Panc1 (cell line): Measurements from ENCODE around the gene TAMM41. TPM values are rescaled to one million over a fixed set of nuclear protein-coding genes. Genes with fewer than 3 reads are reported as not detected.

ENCODE experiments used
- ATAC-seq: fragments of 200-7000 bp; cut with Tn5 transposase; 2 replicates; pipeline ENCODE4 v1.9.1; 2020; ENCODE audit warnings: mild to moderate bottlenecking, moderate library complexity
- BruUV-seq: library from RNA; stranded (reverse); fragments of 400-500 nt; replicated peaks from 2 replicates; lab custom pipeline; 2021; lab: Mats Ljungman, UMichigan
- CTCF ChIA-PET: fragments of 300-600 bp; sonication (Branson Sonifier 250); formaldehyde crosslinking; loops from one replicate; lab custom pipeline; 2022; ENCODE audit warnings: antibody characterized with exemption; lab: Charles Lee
- POLR2A ChIA-PET: fragments of 300-600 bp; sonication (Branson Sonifier 250); formaldehyde crosslinking; loops from one replicate; lab custom pipeline; 2022; ENCODE audit warnings: antibody characterized with exemption; lab: Charles Lee
- DNase-seq: peaks from one replicate; pipeline ENCODE4 v3.0.0-alpha.2; 2010; ENCODE audit warnings: low read depth, low spot score
- H3K27ac ChIP-seq: 2 replicates; pipeline ENCODE4 v1.5.1; 2011; ENCODE audit warnings: mild to moderate bottlenecking, low read length, inconsistent platforms
- H3K27me3 ChIP-seq: fragments of 200-500 bp; sonication (Bioruptor generic); 2 replicates; pipeline ENCODE4 v1.6.0; 2014; ENCODE audit warnings: low read length, inconsistent platforms; ENCODE audit not compliant: control insufficient read depth, insufficient read depth
- H3K36me3 ChIP-seq: fragments of 200-500 bp; sonication (Bioruptor generic); 2 replicates; pipeline ENCODE4 v1.5.1; 2014; ENCODE audit warnings: inconsistent platforms, mild to moderate bottlenecking, low read length, moderate library complexity; ENCODE audit not compliant: control insufficient read depth, insufficient read depth
- H3K4me1 ChIP-seq: 2 replicates; pipeline ENCODE4 v1.5.1; 2011; ENCODE audit warnings: inconsistent platforms, mild to moderate bottlenecking, low read length, moderate library complexity; ENCODE audit not compliant: control insufficient read depth, insufficient read depth
- H3K4me3 ChIP-seq, 2 experiments: 2 replicates each; pipeline ENCODE4 v1.5.1; 2011 to 2012; ENCODE audit warnings: low read depth in 2 of 2, low read length in 2 of 2, mild to moderate bottlenecking in 2 of 2, inconsistent platforms in 1 of 2, moderate library complexity in 1 of 2
- H3K9me3 ChIP-seq: fragments of 200-500 bp; sonication (Bioruptor generic); 2 replicates; pipeline ENCODE4 v1.5.1; 2014; ENCODE audit warnings: low read depth, mild to moderate bottlenecking, inconsistent platforms, low read length, moderate library complexity; ENCODE audit not compliant: control insufficient read depth, insufficient read depth
- POLR2AphosphoS5 ChIP-seq: IDR thresholded peaks from 2 replicates; pipeline ENCODE4 v1.6.1; 2012; ENCODE audit warnings: mild to moderate bottlenecking, low read depth, low read length, moderate library complexity
- REST ChIP-seq, 2 experiments: IDR thresholded peaks; 2 replicates each; pipeline ENCODE4 v1.6.1; 2011 to 2012; ENCODE audit warnings: low read depth in 2 of 2, control low read depth in 1 of 2, low read length in 1 of 2, mild to moderate bottlenecking in 1 of 2, moderate library complexity in 1 of 2; ENCODE audit not compliant: insufficient read depth in 1 of 2
- SIN3A ChIP-seq: IDR thresholded peaks from 2 replicates; pipeline ENCODE4 v1.6.1; 2012; ENCODE audit warnings: low read depth, mild to moderate bottlenecking, low read length, moderate library complexity, borderline replicate concordance; ENCODE audit not compliant: insufficient read depth
- TCF7L2 ChIP-seq: IDR thresholded peaks from 2 replicates; pipeline ENCODE4 v1.6.1; 2011; ENCODE audit warnings: mild to moderate bottlenecking, low read depth, low read length, inconsistent platforms
- in situ Hi-C: cut with HindIII; loops from 2 replicates; pipeline ENCODE4 v1.10.0; 2016; ENCODE audit warnings: low sequenced_read_pairs, low pct_unique_long_range_greater_than_20kb
- intact Hi-C: fragments of 100-400 bp; cut with micrococcal nuclease; formaldehyde crosslinking; loops from one replicate; pipeline ENCODE4 v1.10.0; 2022; ENCODE audit not compliant: unreplicated experiment
- total RNA-seq: library from RNA; stranded (reverse); gene quantifications from one replicate; pipeline ENCODE4 v1.2.1, GENCODE V29; 2021; ENCODE audit not compliant: unreplicated experiment
- TF ChIP-seq, protein P1 (sequence below): fragments of 450-650 bp; IDR thresholded peaks from 2 replicates; pipeline ENCODE4 v1.5.1; 2017; ENCODE audit warnings: mild to moderate bottlenecking

TAMM41 gene
- total RNA-seq, 1 experiment from 2014 or later = 10.8 TPM

DNA sequence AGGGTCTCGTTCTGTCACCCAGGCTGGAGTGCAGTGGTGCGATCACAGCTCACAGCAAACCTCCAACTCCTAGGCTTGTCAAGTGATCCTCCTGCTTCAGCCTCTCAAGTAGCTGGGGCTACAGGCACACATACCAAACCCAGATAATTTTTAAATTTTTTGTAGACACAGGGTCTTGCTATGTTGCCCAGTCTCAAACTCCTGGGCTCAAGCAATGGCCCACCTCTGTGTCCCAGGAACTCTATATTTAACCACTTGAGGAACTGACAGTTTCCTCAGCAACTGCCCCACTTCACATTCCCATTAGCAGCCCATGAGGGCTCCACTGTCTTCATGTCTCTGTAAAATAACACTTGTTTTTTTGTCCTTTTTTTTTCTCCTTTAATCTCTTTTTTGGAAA, 68.4 kb downstream of the TAMM41 start:
- no TSS peak for BruUV-seq
- intact Hi-C loops = no loop called here

GRCh38 chr3:11776346-11776745, 70.3 kb downstream of the TAMM41 start:
- no peak overlapping the region for H3K27ac ChIP-seq
- intact Hi-C loops (no loop called here), in situ Hi-C loops (no loop called here)
- BruUV-seq = no TSS peak
- no peak overlapping the region for H3K4me3 ChIP-seq
- DNase-seq = no peak
- no peak for ATAC-seq
- TF ChIP-seq REST (IDR thresholded peaks at IDR 0.05; ENCODE audit: insufficient read depth in 1 of 2, low read depth in 2 of 2, low read length in 1 of 2) (no peak), POLR2AphosphoS5 (no peak)
- CTCF ChIA-PET = no interaction called here
- H3K9me3 ChIP-seq = no peaks in the 10 kb centered on the region
- H3K27me3 ChIP-seq = no peaks in the 10 kb centered on the region
- H3K36me3 ChIP-seq = no peaks in the 10 kb centered on the region
- no peaks in the 10 kb centered on the region for H3K4me1 ChIP-seq
- POLR2A ChIA-PET = interaction anchor here (0.6 kb wide), 1 partner anchor 97 kb away, joined by 3 read pairs; no protein-coding TSS in a partner anchor

More for the DNA sequence above, 68.4 kb downstream of the TAMM41 start:
- CTCF ChIA-PET = no interaction called here
- Histone ChIP-seq H3K27me3 (no peaks in the 10 kb centered on the region), H3K36me3 (no peaks in the 10 kb centered on the region), H3K4me1 (no peaks in the 10 kb centered on the region), H3K27ac (no peak overlapping the region), H3K9me3 (no peaks in the 10 kb centered on the region), H3K4me3 (no peak overlapping the region)
- ATAC-seq (no peak), DNase-seq (no peak)
- TF ChIP-seq TCF7L2 (no peak), POLR2AphosphoS5 (no peak), REST (IDR thresholded peaks at IDR 0.05; ENCODE audit: insufficient read depth in 1 of 2, low read depth in 2 of 2, low read length in 1 of 2) (no peak), SIN3A (no peak)
- TF ChIP-seq, protein P1, sequence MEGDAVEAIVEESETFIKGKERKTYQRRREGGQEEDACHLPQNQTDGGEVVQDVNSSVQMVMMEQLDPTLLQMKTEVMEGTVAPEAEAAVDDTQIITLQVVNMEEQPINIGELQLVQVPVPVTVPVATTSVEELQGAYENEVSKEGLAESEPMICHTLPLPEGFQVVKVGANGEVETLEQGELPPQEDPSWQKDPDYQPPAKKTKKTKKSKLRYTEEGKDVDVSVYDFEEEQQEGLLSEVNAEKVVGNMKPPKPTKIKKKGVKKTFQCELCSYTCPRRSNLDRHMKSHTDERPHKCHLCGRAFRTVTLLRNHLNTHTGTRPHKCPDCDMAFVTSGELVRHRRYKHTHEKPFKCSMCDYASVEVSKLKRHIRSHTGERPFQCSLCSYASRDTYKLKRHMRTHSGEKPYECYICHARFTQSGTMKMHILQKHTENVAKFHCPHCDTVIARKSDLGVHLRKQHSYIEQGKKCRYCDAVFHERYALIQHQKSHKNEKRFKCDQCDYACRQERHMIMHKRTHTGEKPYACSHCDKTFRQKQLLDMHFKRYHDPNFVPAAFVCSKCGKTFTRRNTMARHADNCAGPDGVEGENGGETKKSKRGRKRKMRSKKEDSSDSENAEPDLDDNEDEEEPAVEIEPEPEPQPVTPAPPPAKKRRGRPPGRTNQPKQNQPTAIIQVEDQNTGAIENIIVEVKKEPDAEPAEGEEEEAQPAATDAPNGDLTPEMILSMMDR = no peak
- POLR2A ChIA-PET = no interaction called here
- in situ Hi-C loops = no loop called here
